GM18951 (cell line): Measurements from ENCODE around the gene CHMP4A.
"Not testable (repeated sequence)": the region's sequence is repeated elsewhere in the genome, so short reads cannot be mapped to it uniquely, and the experiment has no call there.

Source experiments
- POLR2A ChIP-seq: IDR thresholded peaks from 4 replicates; pipeline ENCODE4 v1.6.1; 2011; ENCODE audit warnings: mild to moderate bottlenecking; ENCODE audit not compliant: insufficient read length, insufficient read depth; ENCODE audit errors: extremely low read depth
- in situ Hi-C: fragments of 300-500 bp; cut with MboI; formaldehyde crosslinking; loops from one replicate; pipeline ENCODE4 v1.12.0; 2022; ENCODE audit warnings: low sequenced_read_pairs, mixed read lengths, inconsistent platforms; ENCODE audit not compliant: unreplicated experiment

CHMP4A gene

GRCh38 chr14:24204163-24205146 is 8.8 kb downstream of the CHMP4A start:
- no peak for TF ChIP-seq POLR2A
- in situ Hi-C loops: no loop called here

GRCh38 chr14:24203249-24203886 is 9.9 kb downstream of the CHMP4A start:
- in situ Hi-C loops: not testable (repeated sequence)

GRCh38 chr14:24202538-24202937 is 10.8 kb downstream of the CHMP4A start:
- in situ Hi-C loops: not testable (repeated sequence)

- in situ Hi-C loops: no loop called here
- TF ChIP-seq POLR2A: no peak
Observed at GRCh38 chr14:24198814-24199524, 14.3 kb downstream of the CHMP4A start.

- TF ChIP-seq POLR2A: no peak
- in situ Hi-C loops: no loop called here
Observed at GRCh38 chr14:24197056-24197450, 16.2 kb downstream of the CHMP4A start.

GRCh38 chr14:24196071-24197055 is 16.9 kb downstream of the CHMP4A start:
- TF ChIP-seq POLR2A: no peak
- in situ Hi-C loops: no loop called here

- peak; percentile 68 for TF ChIP-seq POLR2A
- in situ Hi-C loops: no loop called here
Observed at GRCh38 chr14:24195186-24196070, 17.9 kb downstream of the CHMP4A start, which contains the start of gene TM9SF1. TSS of gene TM9SF1 (minus strand) at chr14:24195441. CDS start at chr14:24195019, 422 bp downstream.

GRCh38 chr14:24194873-24195185 is 18.5 kb downstream of the CHMP4A start:
- no peak for TF ChIP-seq POLR2A
- in situ Hi-C loops: no loop called here

- TF ChIP-seq POLR2A: no peak
- in situ Hi-C loops: no loop called here
Observed at GRCh38 chr14:24194186-24194872, 19.0 kb downstream of the CHMP4A start.

- in situ Hi-C loops: no loop called here
Observed at GRCh38 chr14:24192933-24193332, 20.4 kb downstream of the CHMP4A start.

GRCh38 chr14:24190416-24190815 is 22.9 kb downstream of the CHMP4A start:
- in situ Hi-C loops: no loop called here
- no peak for TF ChIP-seq POLR2A

More at GRCh38 chr14:24192933-24193332, 20.4 kb downstream of the CHMP4A start:
- TF ChIP-seq POLR2A: no peak

GRCh38 chr14:24189460-24189859 is 23.8 kb downstream of the CHMP4A start:
- in situ Hi-C loops: no loop called here
- no peak for TF ChIP-seq POLR2A
